Stimulated activated CD4-positive, alpha-beta T cell treated with anti-CD3 and anti-CD28 coated beads, Interleukin-12 subunit alpha, Interleukin-12 subunit beta, amount 100 ng/mL, for 24 hours (primary cell): ENCODE data around the gene SARNP.
"Not testable (repeated sequence)": the region's sequence is repeated elsewhere in the genome, so short reads cannot be mapped to it uniquely, and the experiment has no call there.

Source experiments
- DNase-seq, 2 experiments: peaks; one replicate each; pipeline ENCODE4 v3.0.0-alpha.2; 2020; ENCODE audit warnings: low read depth in 2 of 2

The SARNP gene, protein sequence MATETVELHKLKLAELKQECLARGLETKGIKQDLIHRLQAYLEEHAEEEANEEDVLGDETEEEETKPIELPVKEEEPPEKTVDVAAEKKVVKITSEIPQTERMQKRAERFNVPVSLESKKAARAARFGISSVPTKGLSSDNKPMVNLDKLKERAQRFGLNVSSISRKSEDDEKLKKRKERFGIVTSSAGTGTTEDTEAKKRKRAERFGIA

DNA sequence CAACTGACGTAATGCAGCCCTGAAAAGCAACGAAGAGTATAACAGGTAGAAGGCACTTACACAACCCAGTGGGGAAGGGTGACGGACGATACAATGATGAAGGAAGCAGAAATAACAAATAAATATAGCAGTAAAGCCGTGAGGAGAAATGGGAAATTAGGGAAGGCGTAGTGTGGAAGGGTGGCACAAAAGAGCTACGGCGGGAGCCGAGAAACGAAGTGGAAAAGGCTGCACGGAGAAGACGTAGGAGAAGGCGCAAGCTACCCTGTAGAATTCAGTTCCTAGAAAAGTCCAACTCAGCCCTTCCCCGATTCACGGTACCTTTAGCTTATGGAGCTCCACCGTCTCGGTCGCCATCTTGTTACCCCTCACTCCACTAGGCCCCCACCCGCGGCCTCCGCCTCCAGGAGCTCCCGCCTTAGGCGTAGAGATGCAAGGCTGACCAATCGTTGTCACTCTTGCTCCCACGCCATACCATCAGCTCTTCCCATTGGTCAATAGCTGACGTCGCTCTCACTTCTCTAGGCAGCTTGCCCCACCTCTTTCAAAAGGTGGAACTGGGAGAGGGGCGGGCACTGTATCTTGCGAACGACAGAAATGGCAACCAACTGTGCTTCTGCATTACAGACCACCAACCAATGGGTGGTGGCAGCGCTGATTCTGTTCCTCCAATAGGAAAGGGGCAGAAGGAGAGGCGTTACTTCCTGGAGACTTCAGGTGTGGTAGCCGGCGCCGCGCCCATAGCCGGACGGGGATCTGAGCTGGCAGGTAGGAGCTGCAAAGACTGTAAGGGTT lies at the start of gene SARNP, which contains the start of gene ORMDL2:
TSS of gene SARNP (minus strand) at position 380 of the 795 bp plus-strand sequence. CDS start at position 357, 23 bp downstream.
TSS of gene ORMDL2 (plus strand) at position 697 of the 795 bp plus-strand sequence. CDS start 959 bp downstream, outside the sequence.
- DNase-seq, result peak; percentile 91 to 92

GRCh38 chr12:55866454-55867004 lies 49.0 kb upstream of the SARNP start:
- DNase-seq, result not testable (repeated sequence)

GRCh38 chr12:55865327-55865726 lies 47.8 kb upstream of the SARNP start:
- no peak for DNase-seq

GRCh38 chr12:55862931-55863330 lies 45.4 kb upstream of the SARNP start:
- DNase-seq, result not testable (repeated sequence)

DNA sequence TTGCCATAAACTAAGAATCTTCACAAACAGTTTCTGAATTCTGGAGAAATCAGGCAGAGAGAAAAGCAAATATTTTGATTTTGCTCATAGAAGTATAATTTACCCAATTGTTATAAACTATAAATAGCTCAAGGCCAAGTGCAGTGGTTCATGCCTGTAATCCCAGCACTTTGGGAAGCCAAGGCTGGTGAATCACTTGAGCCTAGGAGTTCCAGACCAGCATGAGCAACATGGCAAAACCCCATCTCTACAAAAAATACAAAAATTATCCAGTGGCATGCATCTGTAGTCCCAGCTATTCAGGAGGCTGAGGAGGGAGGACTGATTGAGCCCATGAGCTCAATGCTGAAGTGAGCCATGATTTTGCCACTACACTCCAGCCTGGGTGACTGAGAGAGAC lies 44.8 kb upstream of the SARNP start:
- DNase-seq, result no peak

GRCh38 chr12:55861871-55862270 lies 44.3 kb upstream of the SARNP start:
- DNase-seq, result no peak

GRCh38 chr12:55861396-55861795 lies 43.9 kb upstream of the SARNP start:
- DNase-seq, result no peak

GRCh38 chr12:55852740-55853139 lies 35.2 kb upstream of the SARNP start:
- DNase-seq, result no peak

DNA sequence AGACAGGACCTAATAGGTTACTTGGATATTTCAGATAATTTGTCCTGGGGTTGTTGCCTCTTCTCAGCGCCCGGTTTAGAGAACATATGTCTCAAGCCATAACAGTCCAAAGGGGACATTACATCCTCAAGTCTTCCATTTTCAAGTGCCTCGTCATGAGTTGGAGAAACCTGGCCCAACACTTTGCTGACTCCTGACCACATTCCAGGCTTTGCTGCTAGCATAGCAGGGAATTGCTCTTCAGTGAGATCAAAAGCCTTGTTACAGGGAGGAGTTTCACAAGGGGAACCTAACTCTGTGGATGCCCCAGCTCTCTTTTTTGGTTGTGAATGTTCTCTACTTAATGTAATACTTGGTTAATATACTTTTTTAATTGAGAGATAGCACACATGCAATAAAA lies 33.4 kb upstream of the SARNP start:
- DNase-seq, result no peak

DNA sequence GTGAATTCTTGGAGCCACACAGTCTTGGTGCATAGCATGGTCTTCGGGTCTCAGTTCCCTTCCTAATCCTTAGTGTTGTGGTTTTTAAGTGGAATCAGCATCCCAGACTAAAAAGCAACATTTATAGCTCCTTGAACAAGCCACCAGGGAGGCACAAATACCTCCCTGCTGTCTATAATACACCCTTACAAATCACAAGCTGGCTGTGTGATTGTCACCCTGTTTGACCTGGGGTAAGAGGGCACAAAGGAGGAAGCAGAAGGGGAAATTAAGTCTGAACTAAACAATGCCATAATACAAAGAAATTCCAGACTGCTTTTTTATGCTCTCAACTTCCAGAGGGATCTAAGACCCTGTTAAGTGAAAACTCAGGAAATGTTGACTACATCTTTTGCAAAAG lies 32.9 kb upstream of the SARNP start:
- DNase-seq, result no peak

- DNase-seq, result no peak
These were observed 32.3 kb upstream of the SARNP start for GRCh38 chr12:55849616-55850343.

DNA sequence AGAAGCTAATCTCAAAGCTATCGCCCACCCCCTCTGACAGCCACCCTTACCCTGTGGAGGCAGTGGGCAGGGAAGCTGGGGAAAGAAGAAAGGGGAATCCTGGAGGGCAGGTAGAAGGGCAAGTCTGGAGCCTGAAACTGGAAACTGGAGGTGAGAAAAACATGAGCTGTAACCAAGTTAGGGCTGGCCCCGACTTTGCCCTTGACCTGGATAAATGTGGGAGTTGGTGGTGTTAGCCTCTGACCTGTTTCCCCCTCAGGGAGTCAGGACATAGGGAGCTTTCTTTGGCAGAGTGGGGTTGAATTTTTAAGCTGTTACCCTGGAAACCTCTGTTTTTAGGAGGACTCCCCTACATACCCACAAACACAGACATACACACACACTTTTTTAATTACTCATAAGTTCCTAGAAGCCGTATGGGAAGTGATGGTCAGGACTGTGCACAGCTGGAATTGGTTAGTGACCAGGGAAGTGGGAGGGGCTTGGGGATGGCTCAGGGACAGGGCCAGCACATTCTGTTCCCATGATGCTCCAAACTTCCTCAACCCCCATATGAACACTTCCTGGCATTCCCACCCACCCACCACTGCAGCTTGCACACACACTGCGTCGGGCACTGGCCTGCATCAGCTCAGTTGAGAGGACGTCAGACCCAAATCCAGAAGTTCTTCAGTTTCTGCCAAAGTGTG lies 30.2 kb upstream of the SARNP start:
- DNase-seq, result no peak

GRCh38 chr12:55847033-55847432 lies 29.5 kb upstream of the SARNP start:
- DNase-seq, result no peak

DNA sequence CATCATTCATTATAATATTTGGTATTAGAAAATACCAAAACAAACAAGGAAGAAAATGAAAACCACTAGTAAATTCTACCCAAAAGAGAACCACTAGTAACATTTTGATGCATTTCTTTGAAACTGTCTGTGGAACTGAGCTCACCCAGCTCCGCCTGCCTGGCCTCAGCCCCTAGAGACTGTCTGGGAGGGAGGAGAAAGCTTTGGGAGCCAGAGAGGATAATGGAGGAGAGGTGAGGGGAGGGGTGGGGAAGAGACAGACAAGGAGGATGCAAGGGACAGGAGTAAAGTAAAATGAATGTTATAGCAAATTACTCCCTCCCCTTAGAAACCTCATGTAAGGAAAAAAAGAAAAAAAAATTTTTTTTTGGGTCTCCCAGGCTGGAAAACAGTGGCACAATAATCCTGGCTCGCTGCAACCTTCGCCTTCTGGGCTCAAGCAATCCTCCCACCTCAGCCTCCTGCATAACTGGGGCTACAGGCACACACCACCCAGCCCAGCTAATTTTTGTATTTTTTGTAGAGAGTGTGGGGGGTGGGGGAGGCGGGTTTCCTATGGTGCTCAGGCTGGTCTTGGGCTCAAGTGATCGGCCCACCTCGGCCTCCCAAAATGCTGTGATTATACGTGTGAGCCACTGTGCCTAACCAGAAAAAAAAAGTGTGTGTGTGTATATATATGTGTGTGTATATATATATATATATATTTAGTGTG lies 28.4 kb upstream of the SARNP start:
- DNase-seq, result no peak

GRCh38 chr12:55845361-55845760 lies 27.8 kb upstream of the SARNP start:
- DNase-seq, result no peak

GRCh38 chr12:55844961-55845360 lies 27.4 kb upstream of the SARNP start:
- DNase-seq, result no peak

DNA sequence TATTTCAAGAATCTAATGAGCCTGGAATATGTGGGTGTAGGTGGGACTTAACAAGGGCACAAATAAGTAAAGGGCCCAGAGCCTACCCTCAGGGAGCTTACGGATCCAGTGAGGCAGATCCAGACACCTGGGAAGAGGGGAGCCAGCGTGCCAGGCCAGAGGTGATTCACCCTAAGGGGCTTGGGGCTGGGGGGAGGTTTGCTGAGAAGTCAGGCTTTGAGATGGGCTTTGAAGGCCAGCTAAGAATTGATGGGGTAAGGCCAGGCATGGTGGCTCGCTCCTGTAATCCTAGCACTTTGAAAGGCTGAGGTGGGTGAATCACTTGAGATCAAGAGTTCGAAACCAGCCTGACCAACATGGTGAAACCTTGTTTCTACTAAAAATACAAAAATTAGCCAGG lies 25.9 kb upstream of the SARNP start:
- DNase-seq, result no peak

DNA sequence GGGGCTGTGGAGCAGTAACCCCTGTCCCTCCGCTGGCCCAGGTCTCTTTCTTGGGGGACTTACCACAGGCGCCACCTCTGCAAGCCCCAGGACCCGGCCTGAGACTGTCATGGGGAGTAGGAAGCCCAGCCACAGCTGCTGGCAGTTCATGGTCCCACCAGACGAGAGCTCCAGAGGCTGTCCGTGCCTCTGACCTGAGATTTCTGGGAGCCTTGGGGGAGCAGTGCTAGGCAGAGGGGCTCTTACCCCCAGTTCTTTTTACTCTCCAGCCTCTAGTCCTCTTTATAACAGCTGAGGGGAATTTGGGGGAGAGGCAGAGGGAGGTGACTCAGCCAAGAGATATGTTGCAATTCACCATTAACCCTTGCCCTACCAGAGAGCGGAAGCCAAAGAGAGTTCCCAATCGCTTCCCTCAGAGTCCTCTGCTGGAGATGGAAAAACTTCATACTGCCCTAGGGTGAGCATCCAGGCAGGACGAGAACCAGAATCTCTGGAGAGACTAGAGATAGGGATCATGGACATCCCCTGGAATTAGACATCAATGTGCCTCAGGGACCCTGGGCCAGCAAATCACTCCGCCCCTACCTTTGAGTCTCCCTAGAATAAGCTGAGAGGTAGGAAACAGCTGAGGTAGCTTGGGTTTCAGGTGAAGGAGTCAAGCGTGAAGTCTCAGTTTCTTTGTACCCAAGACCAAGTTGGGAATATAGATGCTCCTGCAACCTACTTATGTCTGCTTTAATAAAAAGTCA lies 25.3 kb upstream of the SARNP start, which contains the start of gene MMP19:
TSS of gene MMP19 (minus strand) at position 256 of the 749 bp plus-strand sequence. CDS start at position 150, 106 bp downstream.
- DNase-seq, result no peak

GRCh38 chr12:55840581-55841351 lies 23.2 kb upstream of the SARNP start:
- DNase-seq, result no peak
